Smooth muscle cell of the brain vasculature (primary cell): ENCODE data around the gene CCP110.

ENCODE experiments used
- DNase-seq: peaks from one replicate; pipeline ENCODE4 v3.0.0-alpha.2; 2012; ENCODE audit warnings: low read depth, low spot score

The CCP110 gene

GRCh38 chr16:19549673-19550072, 25.9 kb downstream of the CCP110 start:
- DNase-seq: no peak

- peak; percentile 97 for DNase-seq
Observed at GRCh38 chr16:19555186-19555937, 31.6 kb downstream of the CCP110 start, which contains the start of gene VPS35L. Gene VPS35L, plus strand, starts transcription at chr16:19555703. Its CDS starts 27 bp downstream, at chr16:19555730.

- no peak for DNase-seq
Observed at GRCh38 chr16:19555938-19556771, 32.4 kb downstream of the CCP110 start.

GRCh38 chr16:19559242-19559910, 35.6 kb downstream of the CCP110 start:
- DNase-seq: peak; percentile 44

- no peak for DNase-seq
Observed at GRCh38 chr16:19560078-19560477, 36.3 kb downstream of the CCP110 start.

GRCh38 chr16:19563377-19563776, 39.6 kb downstream of the CCP110 start:
- no peak for DNase-seq

- DNase-seq: no peak
Observed at GRCh38 chr16:19566362-19566761, 42.6 kb downstream of the CCP110 start.

- no peak for DNase-seq
Observed at GRCh38 chr16:19567560-19567959, 43.8 kb downstream of the CCP110 start.

- DNase-seq: no peak
Observed at GRCh38 chr16:19573997-19574396, 50.3 kb downstream of the CCP110 start.

- no peak for DNase-seq
Observed at GRCh38 chr16:19574615-19575014, 50.9 kb downstream of the CCP110 start.

GRCh38 chr16:19578378-19578971, 54.7 kb downstream of the CCP110 start:
- DNase-seq: no peak

GRCh38 chr16:19582050-19582831, 58.5 kb downstream of the CCP110 start:
- DNase-seq: peak; percentile 50

GRCh38 chr16:19583665-19584300, 60.0 kb downstream of the CCP110 start:
- DNase-seq: no peak

- DNase-seq: no peak
Observed at GRCh38 chr16:19588661-19589060, 64.9 kb downstream of the CCP110 start.

- no peak for DNase-seq
Observed at GRCh38 chr16:19589106-19589505, 65.4 kb downstream of the CCP110 start.

- peak; percentile 80 for DNase-seq
Observed at GRCh38 chr16:19589771-19590302, 66.1 kb downstream of the CCP110 start.

GRCh38 chr16:19595043-19595767, 71.5 kb downstream of the CCP110 start:
- no peak for DNase-seq

- no peak for DNase-seq
Observed at GRCh38 chr16:19598805-19599510, 75.2 kb downstream of the CCP110 start.
